Mesendoderm (in vitro differentiated cells): ENCODE measurements around the gene LCN10.

Experiments
- DNase-seq: peaks from one replicate; pipeline ENCODE4 v3.0.0; 2013
- H2AK5ac ChIP-seq: 2 replicates; pipeline ENCODE4 v1.6.1; 2013; ENCODE audit warnings: low read length, inconsistent platforms
- H2BK120ac ChIP-seq: 2 replicates; pipeline ENCODE4 v1.6.1; 2013; ENCODE audit warnings: low read depth, mild to moderate bottlenecking, low read length, moderate library complexity, mixed read lengths
- H2BK15ac ChIP-seq: replicated peaks from 2 replicates; pipeline ENCODE4 v1.6.1; 2013; ENCODE audit warnings: low read depth, mild to moderate bottlenecking, moderate library complexity
- H2BK5ac ChIP-seq: 2 replicates; pipeline ENCODE4 v1.6.1; 2013; ENCODE audit warnings: low read length, inconsistent platforms
- H3K18ac ChIP-seq: 2 replicates; pipeline ENCODE4 v1.6.1; 2013; ENCODE audit warnings: mild to moderate bottlenecking, low read length, mixed read lengths
- H3K23ac ChIP-seq: one replicate; pipeline ENCODE4 v1.6.1; 2013; ENCODE audit warnings: low read length
- H3K27ac ChIP-seq: 2 replicates; pipeline ENCODE4 v1.5.1; 2013; ENCODE audit warnings: low read depth, mild to moderate bottlenecking, inconsistent platforms, low read length, moderate library complexity
- H3K27me3 ChIP-seq: 2 replicates; pipeline ENCODE4 v1.6.1; 2013; ENCODE audit warnings: low read length, control low read depth, mild to moderate bottlenecking, inconsistent platforms; ENCODE audit not compliant: insufficient read depth, poor library complexity
- H3K36me3 ChIP-seq: 2 replicates; pipeline ENCODE4 v1.6.1; 2013; ENCODE audit warnings: low read length, inconsistent platforms; ENCODE audit not compliant: control insufficient read depth, insufficient read depth
- H3K4ac ChIP-seq: one replicate; pipeline ENCODE4 v1.6.1; 2013; ENCODE audit warnings: low read depth, mild to moderate bottlenecking, low read length, moderate library complexity
- H3K4me1 ChIP-seq: 2 replicates; pipeline ENCODE4 v1.6.1; 2013; ENCODE audit warnings: low read depth, low read length, inconsistent platforms; ENCODE audit not compliant: control insufficient read depth
- H3K4me2 ChIP-seq: 2 replicates; pipeline ENCODE4 v1.6.1; 2013; ENCODE audit warnings: low read length
- H3K4me3 ChIP-seq: 2 replicates; pipeline ENCODE4 v1.5.1; 2013; ENCODE audit warnings: mild to moderate bottlenecking, low read length
- H3K56ac ChIP-seq: one replicate; pipeline ENCODE4 v1.6.1; 2013; ENCODE audit warnings: low read length
- H3K79me1 ChIP-seq: 2 replicates; pipeline ENCODE4 v1.6.1; 2013; ENCODE audit warnings: low read length, inconsistent platforms
- H3K79me2 ChIP-seq: 2 replicates; pipeline ENCODE4 v1.6.1; 2013; ENCODE audit warnings: mild to moderate bottlenecking, low read length; ENCODE audit not compliant: control insufficient read depth, insufficient read depth
- H3K9ac ChIP-seq: 2 replicates; pipeline ENCODE4 v1.6.1; 2013; ENCODE audit warnings: low read length, inconsistent platforms
- H4K5ac ChIP-seq: one replicate; pipeline ENCODE4 v1.6.1; 2013; ENCODE audit warnings: low read length
- H4K8ac ChIP-seq: one replicate; pipeline ENCODE4 v1.6.1; 2013; ENCODE audit warnings: low read depth, mild to moderate bottlenecking, control low read depth, low read length, moderate library complexity
- WGBS: extraction: QIAGEN DNeasy Blood & Tissue Kit; methylation state at CpG from one replicate; pipeline ENCODE4 v1.1.7; 2013; ENCODE audit warnings: low lambda C conversion rate, missing lambda C conversion rate; ENCODE audit not compliant: insufficient coverage; ENCODE audit errors: extremely low coverage; 5-methylcytosine and 5-hydroxymethylcytosine counted together

Gene LCN10

GRCh38 chr9:136746155-136746490 lies 3.4 kb upstream of the LCN10 start:
- no peak overlapping the region for H4K8ac ChIP-seq
- H3K4me1 ChIP-seq = no peaks in the 10 kb centered on the region
- no peak overlapping the region for H3K23ac ChIP-seq
- no peaks in the 10 kb centered on the region for H3K79me1 ChIP-seq
- no peak overlapping the region for H3K4me3 ChIP-seq
- H3K9ac ChIP-seq = no peak overlapping the region
- no peak overlapping the region for H2AK5ac ChIP-seq
- no peak overlapping the region for H3K4me2 ChIP-seq
- DNase-seq = no peak
- no peak overlapping the region for H4K5ac ChIP-seq
- H3K36me3 ChIP-seq = no peaks in the 10 kb centered on the region
- no peak overlapping the region for H3K18ac ChIP-seq
- H3K27ac ChIP-seq = no peak overlapping the region
- H3K79me2 ChIP-seq = no peaks in the 10 kb centered on the region
- WGBS = no CpG with 5 or more reads among the region's 22 CpGs
- H3K27me3 ChIP-seq = no peaks in the 10 kb centered on the region
- H3K4ac ChIP-seq = no peak overlapping the region
- H2BK5ac ChIP-seq = no peak overlapping the region
- no peak overlapping the region for H2BK120ac ChIP-seq
- no peak overlapping the region for H3K56ac ChIP-seq
- no peak overlapping the region for H2BK15ac ChIP-seq

GRCh38 chr9:136745389-136746154 lies 2.8 kb upstream of the LCN10 start:
- H2BK5ac ChIP-seq = no peak overlapping the region
- no peak overlapping the region for H3K18ac ChIP-seq
- H3K4me1 ChIP-seq = no peaks in the 10 kb centered on the region
- H4K8ac ChIP-seq = no peak overlapping the region
- H3K4me2 ChIP-seq = no peak overlapping the region
- no peak overlapping the region for H3K27ac ChIP-seq
- no peak overlapping the region for H2AK5ac ChIP-seq
- no peak overlapping the region for H3K9ac ChIP-seq
- no peak overlapping the region for H3K4ac ChIP-seq
- no peak overlapping the region for H3K23ac ChIP-seq
- no peak for DNase-seq
- H3K79me1 ChIP-seq = no peaks in the 10 kb centered on the region
- no peak overlapping the region for H4K5ac ChIP-seq
- no peak overlapping the region for H3K56ac ChIP-seq
- no peaks in the 10 kb centered on the region for H3K36me3 ChIP-seq
- no peaks in the 10 kb centered on the region for H3K79me2 ChIP-seq
- H2BK15ac ChIP-seq = no peak overlapping the region
- no peaks in the 10 kb centered on the region for H3K27me3 ChIP-seq
- WGBS = no CpG with 5 or more reads among the region's 23 CpGs
- H2BK120ac ChIP-seq = no peak overlapping the region
- H3K4me3 ChIP-seq = no peak overlapping the region

- H3K9ac ChIP-seq = no peak overlapping the region
- H4K5ac ChIP-seq = no peak overlapping the region
- H3K23ac ChIP-seq = no peak overlapping the region
- H3K4me1 ChIP-seq = no peaks in the 10 kb centered on the region
- WGBS = no CpG with 5 or more reads among the region's 18 CpGs
- no peaks in the 10 kb centered on the region for H3K79me2 ChIP-seq
- H2BK5ac ChIP-seq = no peak overlapping the region
- no peaks in the 10 kb centered on the region for H3K36me3 ChIP-seq
- DNase-seq = no peak
- H3K4me2 ChIP-seq = no peak overlapping the region
- no peak overlapping the region for H2AK5ac ChIP-seq
- no peak overlapping the region for H3K56ac ChIP-seq
- H3K79me1 ChIP-seq = no peaks in the 10 kb centered on the region
- no peaks in the 10 kb centered on the region for H3K27me3 ChIP-seq
- H4K8ac ChIP-seq = no peak overlapping the region
- no peak overlapping the region for H2BK15ac ChIP-seq
- no peak overlapping the region for H3K4ac ChIP-seq
- no peak overlapping the region for H2BK120ac ChIP-seq
- no peak overlapping the region for H3K18ac ChIP-seq
- H3K27ac ChIP-seq = no peak overlapping the region
- no peak overlapping the region for H3K4me3 ChIP-seq
These were observed 2.0 kb upstream of the LCN10 start for GRCh38 chr9:136744773-136745172.

GRCh38 chr9:136743639-136744211 lies 985 bp upstream of the LCN10 start:
- Histone ChIP-seq H2BK120ac (no peak overlapping the region), H3K4me3 (no peak overlapping the region), H3K79me1 (no peaks in the 10 kb centered on the region), H2AK5ac (no peak overlapping the region), H3K4me2 (no peak overlapping the region), H2BK15ac (no peak overlapping the region), H3K18ac (no peak overlapping the region), H3K36me3 (no peaks in the 10 kb centered on the region), H3K56ac (no peak overlapping the region), H3K4ac (no peak overlapping the region), H3K79me2 (no peaks in the 10 kb centered on the region), H3K4me1 (no peaks in the 10 kb centered on the region), H3K23ac (no peak overlapping the region), H3K27me3 (no peaks in the 10 kb centered on the region), H2BK5ac (no peak overlapping the region), H3K27ac (no peak overlapping the region), H3K9ac (no peak overlapping the region), H4K5ac (no peak overlapping the region), H4K8ac (no peak overlapping the region)
- WGBS = no CpG with 5 or more reads among the region's 16 CpGs
- no peak for DNase-seq

- Histone ChIP-seq H3K79me1 (no peaks in the 10 kb centered on the region), H2BK15ac (no peak overlapping the region), H3K56ac (no peak overlapping the region), H3K18ac (no peak overlapping the region), H3K27ac (no peak overlapping the region), H3K27me3 (no peaks in the 10 kb centered on the region), H3K36me3 (no peaks in the 10 kb centered on the region), H3K23ac (no peak overlapping the region), H3K79me2 (no peaks in the 10 kb centered on the region), H3K4me1 (no peaks in the 10 kb centered on the region), H4K8ac (no peak overlapping the region), H2BK5ac (no peak overlapping the region), H3K4me3 (no peak overlapping the region), H3K4me2 (no peak overlapping the region), H2BK120ac (no peak overlapping the region), H3K9ac (no peak overlapping the region), H4K5ac (no peak overlapping the region), H3K4ac (no peak overlapping the region), H2AK5ac (no peak overlapping the region)
- DNase-seq = no peak
- no CpG with 5 or more reads among the region's 32 CpGs for WGBS
These were observed 713 bp downstream of the LCN10 start for GRCh38 chr9:136741883-136742571.
